Activated CD8-positive, alpha-beta memory T cell treated with anti-CD3 and anti-CD28 coated beads for 1 hour (primary cell): ENCODE data around the gene SFTA2.
"Not testable (repeated sequence)": the region's sequence is repeated elsewhere in the genome, so short reads cannot be mapped to it uniquely, and the experiment has no call there.

Experiments
- DNase-seq, 2 donors: peaks; one replicate each; pipeline ENCODE4 v3.0.0-alpha.2; 2020; ENCODE audit warnings: low read depth in 1 of 2; ENCODE audit errors: extremely low read depth in 1 of 2

SFTA2 gene

DNA sequence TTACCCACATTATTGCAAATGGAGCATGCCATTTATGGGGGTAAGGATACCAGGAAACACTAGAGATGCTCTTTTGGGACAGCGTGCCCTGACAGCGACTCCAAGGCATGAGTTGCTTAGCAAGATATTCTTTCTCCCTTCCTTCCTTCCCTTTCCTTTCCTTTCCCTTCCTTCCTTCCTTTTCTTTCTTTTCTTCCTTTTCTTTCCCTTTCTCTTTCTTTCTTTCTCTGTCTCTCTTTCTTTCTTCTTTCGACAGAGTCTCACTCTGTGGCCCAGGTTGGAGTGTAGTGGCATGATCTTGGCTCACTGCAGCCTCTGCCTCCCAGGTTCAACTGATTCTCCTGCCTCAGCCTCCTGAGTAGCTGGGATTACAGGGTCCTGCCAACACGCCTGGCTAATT, 12.1 kb upstream of the SFTA2 start:
- no peak for DNase-seq

DNA sequence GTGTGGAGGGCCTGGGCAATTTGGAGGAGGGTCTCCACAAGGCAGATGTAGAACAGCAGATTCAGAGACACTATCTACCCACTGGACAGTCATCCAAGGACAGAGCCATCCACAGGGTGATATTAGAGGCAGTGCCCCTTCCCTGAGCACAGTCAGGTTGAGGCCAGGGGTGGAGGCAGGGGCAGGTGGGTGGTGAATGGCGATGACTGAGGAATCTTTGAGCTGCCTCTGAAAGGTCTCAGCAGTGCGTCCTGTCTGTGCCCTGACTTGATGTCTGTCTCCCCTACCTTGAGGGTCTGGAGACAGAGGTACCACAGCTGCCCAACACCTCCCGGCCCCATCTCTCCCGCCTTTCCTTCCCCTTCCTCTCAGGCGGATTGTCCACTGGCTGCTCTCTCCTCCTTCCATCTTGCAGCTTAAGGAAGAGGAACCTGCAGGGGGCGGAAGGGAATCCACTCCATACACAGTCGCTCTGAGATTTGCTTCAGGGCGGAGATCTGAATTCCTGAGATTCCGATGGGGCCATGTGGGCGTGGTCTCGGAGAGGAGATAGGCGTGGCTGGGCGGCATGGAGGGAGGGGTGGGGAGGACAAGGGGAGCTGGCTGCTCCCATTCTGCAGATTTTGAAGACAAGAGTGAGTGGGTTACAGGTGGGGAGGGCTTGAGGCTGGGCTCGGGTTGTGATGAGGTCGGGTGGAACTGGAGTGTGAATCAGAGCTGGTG, 10.5 kb upstream of the SFTA2 start:
- DNase-seq, result no peak

DNA sequence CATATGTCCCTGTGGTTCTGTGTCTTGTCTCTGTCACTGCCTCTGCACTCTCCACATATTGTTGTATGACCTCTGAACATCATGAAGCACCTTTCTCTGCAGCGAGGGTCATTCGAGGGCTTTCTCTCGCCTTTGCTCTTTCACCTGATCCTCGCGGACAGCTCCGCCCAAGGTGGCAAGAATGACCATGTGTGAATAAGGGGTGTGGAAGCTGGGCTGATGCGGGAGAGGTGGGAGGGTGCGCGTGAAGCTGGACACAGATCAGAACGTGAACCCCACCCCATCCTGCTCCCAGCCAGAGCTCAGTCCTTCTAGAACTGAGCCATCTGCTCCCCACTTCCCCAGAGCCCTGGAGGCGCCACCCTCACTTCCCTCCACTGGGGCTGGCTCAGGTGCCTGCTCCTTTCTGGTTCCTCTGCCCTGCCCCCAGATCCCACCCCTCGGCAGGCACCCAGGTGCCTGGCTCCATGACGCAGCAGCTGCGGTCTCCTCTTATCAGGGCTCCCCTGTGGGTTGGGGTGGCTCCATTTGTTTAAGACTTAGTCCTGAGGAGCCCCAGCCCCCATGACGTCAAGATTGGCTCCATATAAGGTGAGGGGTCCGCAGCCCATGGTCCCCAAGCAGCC, 8.5 kb upstream of the SFTA2 start, which contains the start of gene MUCL3:
TSS of gene MUCL3 (plus strand) at position 613 of the 626 bp plus-strand sequence. CDS start 27 bp downstream, outside the sequence.
- no peak for DNase-seq

DNA sequence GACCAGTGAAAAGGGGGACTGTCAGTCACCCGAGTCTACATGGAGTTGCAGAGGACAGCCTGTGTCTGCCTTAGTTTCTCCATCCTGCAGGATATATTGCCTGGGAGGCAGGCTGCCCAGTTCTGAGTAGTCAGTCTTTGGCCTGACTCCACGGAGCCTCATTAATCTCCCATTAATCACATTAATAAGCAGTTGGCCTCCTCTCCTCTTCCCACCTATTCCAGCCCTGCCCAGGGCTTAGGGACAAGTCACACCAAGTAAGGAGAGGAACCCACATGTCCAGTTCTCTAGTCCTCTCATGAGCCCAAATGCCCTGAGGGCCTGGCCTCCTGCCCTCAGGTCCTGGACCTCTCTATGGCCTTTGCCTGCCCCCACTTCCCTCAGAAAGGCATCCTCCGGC, 7.5 kb upstream of the SFTA2 start:
- no peak for DNase-seq

DNA sequence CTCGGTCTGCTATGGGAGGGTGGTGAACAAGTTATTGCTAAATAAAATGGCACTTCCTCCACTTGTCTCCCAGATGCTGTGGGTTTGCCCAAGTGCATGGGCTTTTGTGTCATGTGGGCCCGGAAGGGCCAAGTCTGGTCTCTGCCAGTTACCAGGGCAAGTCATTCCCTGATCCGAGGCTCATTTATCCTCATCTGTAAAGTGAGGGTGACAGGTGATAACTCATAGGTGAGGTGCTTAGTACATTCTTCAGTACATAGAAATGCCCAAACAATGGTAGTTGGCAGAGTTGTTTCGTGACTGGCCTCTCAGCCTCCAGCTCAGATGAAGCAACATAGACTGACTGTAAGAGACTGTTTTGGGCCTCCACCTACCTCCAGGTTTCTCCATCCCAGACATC, 6.8 kb upstream of the SFTA2 start:
- DNase-seq, result no peak

DNA sequence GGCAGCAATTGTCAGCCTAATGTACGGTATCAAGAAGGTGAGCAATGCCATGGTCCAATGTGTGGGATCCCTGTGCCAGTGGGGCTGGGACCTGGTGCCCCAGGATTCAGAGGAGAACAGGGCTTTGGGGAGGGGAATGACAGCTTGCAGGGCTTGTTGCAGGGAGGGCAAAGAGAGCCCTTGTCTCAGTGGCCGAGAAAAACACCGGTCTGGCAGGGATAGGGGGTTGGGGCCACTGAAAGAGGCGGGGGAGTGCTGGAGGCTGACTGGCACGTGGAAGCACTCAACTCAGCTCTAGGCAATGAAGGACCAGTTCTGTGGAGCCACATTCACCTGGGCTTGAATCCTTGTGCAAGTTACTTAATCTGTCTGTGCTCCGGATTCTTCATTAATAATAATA, 5.3 kb upstream of the SFTA2 start:
- no peak for DNase-seq

DNA sequence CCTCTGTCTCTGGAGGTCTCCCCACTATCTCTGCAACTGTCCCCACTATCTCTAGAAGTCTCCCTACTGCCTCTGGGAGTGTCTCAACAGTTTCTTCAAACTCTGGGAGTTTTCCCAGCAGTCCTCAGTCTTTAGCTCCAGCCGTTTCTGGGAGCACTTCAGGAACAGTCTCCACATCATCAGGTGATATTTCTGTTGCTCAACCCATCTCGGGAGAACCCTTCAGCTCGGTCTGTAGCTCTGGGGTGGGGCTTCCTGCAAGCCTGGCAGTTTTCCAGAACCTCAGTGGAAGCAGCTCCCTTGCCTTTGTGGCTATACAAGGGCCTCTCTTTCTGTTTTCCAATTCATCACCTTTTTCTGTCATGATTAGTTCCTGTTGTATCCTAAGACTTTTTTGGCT, 3.0 kb upstream of the SFTA2 start:
- DNase-seq, result no peak

DNA sequence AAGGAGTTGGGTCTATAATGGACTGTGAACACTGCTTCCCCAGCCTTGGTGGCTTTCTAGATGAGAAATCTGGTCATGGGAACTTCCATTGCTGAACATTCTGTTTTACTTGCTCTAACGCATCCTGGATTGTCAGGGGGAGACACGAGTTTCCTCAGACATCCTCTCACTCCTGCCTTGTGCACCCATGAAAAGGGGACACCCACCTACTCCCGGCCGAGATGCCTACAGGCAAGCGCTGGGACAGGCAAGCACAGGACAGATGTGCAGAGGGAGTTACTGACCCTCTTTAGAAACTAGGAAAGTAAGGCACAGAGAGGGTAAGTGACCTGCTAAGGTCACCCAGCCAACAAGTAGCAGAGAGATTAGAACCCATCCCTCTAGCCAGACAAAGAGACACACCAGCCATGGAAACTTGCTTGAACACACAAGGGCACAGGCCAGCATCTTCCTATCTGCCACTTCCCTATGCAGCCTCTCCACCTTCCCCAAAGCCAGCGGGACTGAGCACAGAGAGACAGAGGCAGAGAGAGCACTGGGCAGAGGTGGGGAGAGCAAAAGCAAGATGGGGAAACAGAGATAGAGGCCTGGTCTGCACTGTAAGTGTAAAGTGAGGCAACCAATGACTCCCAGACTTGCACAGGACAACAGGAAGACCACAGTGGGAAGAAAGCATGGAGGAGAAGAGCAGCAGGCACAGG, 845 bp upstream of the SFTA2 start:
- DNase-seq, result no peak

DNA sequence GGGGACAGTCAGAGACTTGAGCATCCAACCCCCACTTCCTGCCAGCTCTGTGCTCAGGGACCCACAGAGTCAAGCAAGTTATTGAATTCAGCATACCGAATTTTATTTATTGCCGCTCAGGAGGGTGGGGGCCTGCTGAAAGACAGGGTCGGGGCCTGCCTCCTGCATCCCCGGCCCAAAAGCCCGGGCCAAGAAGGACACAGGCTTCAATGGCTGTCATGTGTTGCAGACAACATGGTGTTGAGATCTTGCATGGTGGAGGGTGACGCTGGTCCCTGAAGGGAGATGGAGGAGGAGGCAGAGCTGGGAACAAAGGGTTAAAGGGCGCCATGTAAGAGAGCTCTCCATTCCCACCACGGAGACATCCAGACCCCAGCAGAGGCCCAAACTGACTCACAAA, 698 bp downstream of the SFTA2 start:
- DNase-seq, result no peak

DNA sequence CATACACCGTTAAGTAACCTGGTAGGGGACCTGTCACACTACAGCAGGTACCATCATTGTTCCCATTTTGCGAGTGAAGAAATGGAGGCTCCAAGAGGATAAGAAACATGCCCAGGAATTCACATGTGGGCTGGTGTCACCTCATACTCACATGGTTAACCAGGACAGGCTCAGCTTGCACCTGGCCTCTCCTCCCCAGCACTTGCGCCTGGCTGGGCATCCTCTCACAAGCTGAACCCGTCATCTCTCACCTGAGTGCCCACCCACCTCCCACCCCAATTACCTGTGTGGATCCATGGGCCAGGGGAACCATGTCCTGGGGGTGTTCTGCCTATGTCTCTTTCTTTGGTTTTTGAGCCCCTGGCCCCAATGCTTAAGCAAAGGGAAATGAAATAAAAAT, 1.5 kb downstream of the SFTA2 start:
- DNase-seq, result no peak

DNA sequence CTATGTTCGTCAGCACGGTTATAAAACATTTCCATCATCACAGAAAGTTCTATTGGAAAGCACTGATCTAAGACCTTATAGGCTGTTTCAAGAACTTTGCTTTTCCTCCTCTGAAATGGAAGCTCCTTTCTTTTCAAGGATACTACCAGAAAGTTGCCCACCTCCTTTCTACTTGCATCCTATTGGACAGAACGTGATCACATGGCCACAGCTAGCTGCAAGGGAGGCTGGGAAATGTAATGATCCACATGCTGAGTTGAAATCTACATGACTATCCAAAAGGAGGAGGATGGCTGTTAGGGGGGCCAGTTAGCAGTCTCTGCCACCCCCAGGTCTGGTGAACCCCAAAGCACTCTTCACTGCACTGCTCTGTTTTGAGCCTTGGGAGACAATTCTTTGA, 3.3 kb downstream of the SFTA2 start:
- DNase-seq, result no peak

DNA sequence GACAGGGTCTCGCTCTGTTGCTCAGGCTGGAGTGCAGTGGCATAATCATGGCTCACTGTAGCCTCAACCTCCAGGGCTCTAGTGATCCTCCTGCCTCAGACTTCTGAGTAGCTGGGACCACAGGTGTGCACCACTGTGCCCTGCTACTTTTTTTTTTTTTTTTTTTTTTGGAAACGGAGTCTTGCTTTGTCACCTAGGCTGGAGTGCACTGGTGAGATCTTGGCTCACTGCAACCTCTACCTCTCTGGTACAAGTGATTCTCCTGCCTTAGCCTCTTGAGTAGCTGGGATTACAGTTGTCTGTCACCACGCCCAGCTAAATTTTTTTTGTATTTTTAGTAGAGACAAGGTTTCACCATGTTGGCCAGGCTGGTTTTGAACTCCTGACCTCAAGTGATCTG, 4.9 kb downstream of the SFTA2 start:
- DNase-seq, result not testable (repeated sequence)

DNA sequence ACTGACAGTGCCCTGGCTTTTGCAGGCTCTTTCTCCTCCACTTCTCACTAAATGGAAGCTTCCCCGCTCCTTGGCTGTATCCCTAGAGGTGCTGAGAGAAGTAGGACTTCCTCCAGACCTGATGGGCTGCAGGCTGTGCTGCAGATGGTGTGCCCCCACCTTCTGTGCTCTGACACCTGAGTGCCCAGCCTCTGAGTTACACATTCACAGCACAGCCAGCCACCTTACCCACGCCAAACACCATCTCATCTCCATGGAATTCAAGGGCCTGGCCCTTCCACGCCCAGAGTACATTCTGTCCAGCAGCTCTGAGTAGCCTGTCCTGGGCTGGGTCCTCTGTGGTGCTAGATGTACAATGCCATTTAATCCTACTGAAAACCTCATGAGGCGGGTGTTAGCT, 5.3 kb downstream of the SFTA2 start:
- DNase-seq, result no peak

DNA sequence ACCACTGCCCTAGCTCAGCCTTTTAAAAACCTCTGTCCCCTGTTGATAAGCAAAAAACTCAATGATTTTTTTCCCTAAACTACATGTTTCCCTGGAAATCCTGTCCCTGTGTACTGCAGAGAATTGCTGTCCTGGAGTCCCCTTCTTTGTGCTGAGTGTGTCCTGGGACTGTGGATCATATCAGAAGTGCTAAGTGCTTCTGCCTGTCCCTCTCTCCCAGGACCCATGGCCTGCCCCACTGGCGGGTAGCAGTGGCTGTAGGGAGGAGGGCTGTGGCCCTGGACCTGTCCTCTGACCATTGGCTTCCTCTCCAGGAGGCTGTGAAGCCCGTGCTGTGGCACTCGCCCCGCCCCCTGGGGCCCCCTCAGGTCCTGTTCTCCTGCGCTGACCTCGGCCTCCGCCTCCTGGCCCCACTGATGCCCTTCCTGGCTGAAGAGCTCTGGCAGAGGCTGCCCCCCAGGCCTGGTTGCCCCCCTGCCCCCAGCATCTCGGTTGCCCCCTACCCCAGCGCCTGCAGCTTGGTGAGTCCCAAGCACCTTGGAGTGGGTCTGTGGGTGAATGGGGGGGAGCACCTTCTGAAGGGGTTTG, 7.8 kb downstream of the SFTA2 start:
- not testable (repeated sequence) for DNase-seq

DNA sequence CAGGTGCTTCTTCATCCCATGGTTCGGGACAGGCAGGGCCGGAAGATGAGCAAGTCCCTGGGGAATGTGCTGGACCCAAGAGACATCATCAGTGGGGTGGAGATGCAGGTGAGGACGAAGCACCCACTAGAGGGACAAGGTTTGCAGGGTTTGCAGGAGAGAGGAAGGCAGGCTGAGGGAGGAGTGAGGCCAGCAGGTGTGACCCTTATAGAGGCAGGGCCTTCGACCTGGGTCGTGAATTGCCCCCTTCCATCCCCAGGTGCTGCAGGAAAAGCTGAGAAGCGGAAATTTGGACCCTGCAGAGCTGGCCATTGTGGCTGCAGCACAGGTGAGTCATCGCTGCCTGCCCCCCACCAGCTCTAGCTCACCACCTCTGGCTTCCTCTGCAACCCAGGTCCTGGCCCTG, 9.5 kb downstream of the SFTA2 start:
- no peak for DNase-seq

DNA sequence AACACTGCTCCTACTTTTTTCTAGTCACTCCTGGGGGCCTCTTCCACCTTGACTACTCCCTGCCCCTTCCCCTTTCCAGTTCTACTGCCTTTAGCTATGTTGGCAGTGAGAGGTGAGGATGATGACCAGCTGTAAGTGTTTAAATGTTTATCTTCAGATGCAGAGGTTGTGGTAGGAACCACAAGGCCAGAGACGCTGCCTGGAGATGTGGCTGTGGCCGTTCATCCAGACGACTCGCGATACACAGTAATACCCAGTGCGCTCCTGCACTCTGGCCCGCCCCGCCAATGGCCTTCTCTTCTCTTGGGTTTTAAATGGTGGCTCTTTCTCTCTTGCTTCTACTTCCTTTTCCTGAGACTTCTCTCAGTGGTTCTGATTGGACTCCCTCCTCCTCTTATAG, 13.3 kb downstream of the SFTA2 start:
- DNase-seq, result no peak

DNA sequence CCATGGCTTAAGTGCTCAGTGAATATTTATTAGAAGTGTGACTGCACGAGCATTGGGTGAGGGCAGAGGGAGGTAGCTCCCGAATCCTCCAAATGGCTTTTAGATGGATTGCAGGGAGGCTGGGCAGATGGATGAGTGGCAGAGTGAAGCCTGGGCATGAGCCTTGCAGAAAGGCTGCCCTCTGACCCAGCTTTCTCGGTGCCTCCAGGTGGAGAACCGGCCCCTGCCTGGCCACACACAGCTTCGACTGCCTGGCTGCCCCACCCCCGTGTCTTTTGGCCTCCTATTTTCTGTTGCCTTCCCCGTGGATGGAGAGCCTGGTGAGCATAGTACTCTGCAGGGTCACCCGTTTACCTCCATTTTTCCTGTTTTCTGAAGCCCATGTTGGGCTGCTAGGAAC, 14.5 kb downstream of the SFTA2 start:
- DNase-seq, result no peak

DNA sequence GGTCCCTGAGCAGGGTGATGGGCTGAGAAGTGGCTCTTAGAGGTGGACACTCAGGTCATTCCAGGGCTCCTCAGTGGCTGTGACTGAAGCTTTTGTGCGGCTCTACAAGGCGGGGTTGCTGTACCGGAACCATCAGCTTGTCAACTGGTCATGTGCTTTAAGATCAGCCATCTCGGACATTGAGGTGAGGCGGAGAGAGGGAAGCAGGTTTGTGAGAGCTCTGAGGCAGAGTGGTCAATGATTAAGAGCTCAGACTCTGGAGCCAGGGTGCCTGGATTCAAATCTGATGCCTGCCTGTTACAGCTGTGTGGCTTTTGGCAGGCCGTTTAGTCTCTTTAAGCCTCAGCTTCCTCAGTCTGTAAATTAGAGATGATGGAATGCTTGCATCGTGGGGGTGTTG, 14.9 kb downstream of the SFTA2 start:
- DNase-seq, result no peak

DNA sequence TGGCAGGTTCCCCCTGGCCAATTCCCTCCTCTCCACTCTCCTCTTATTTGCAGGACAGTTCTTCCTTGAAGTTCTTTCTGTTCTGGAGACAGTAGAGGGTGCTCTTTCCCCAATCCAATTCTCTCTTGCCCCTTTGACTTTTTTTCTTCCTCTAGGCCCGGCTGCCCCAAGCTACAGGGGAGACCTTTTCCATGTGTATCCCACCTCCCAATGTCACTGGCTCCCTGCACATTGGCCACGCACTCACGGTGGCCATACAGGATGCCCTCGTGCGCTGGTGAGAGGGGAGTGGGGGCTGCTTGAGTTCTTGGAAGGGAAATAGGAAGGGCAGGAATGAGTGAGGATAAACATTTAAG, 16.4 kb downstream of the SFTA2 start:
- no peak for DNase-seq

DNA sequence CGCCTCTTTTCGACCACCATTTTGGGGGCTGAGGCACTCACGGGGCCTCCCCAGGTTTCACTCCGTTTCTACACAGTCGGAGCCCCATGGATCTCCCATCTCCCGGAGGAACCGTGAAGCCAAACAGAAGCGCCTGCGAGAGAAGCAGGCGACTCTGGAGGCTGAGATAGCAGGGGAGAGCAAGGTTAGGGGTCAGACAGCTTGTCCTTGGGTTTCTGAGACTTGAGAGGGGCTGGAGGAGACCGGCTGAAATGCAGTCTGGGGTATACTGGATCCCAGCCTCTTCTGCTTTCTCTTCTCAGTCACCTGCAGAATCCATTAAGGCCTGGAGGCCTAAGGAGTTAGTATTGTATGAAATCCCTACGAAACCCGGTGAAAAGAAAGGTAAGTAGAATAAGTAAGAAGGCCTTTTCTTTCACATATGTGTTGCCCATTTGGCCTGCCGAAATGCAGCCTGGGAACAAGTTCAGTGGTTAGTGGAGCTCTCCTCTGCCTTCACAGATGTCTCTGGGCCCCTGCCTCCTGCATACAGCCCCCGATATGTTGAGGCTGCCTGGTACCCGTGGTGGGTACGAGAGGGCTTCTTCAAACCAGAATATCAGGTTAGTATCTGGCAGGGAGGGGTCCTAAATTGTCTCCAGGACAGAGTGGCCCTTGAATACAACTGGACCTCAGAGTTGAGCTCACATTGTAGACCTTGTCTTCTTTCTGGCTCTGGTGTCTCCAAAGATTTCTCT, 16.9 kb downstream of the SFTA2 start:
- DNase-seq, result no peak
